ENCODE data around the gene TGFBR3.
"Not testable (repeated sequence)": the region's sequence is repeated elsewhere in the genome, so short reads cannot be mapped to it uniquely, and the experiment has no call there.

The TGFBR3 gene

GRCh38 chr1:91881280-91881679 lies 4.7 kb downstream of the TGFBR3 start:
- DNase-seq = no peak

- DNase-seq = no peak
Observed at GRCh38 chr1:91879733-91880132, 6.2 kb downstream of the TGFBR3 start.

- no peak for DNase-seq
Observed at GRCh38 chr1:91877574-91878208, 8.3 kb downstream of the TGFBR3 start.

GRCh38 chr1:91876781-91877573 lies 9.0 kb downstream of the TGFBR3 start:
- DNase-seq = no peak

- DNase-seq = no peak
Observed at GRCh38 chr1:91876040-91876470, 9.9 kb downstream of the TGFBR3 start.

GRCh38 chr1:91874167-91874566 lies 11.8 kb downstream of the TGFBR3 start:
- no peak for DNase-seq

- no peak for DNase-seq
Observed at GRCh38 chr1:91872559-91873081, 13.3 kb downstream of the TGFBR3 start.

GRCh38 chr1:91872000-91872399 lies 14.0 kb downstream of the TGFBR3 start:
- DNase-seq = no peak

GRCh38 chr1:91870322-91870721 lies 15.6 kb downstream of the TGFBR3 start:
- DNase-seq = no peak

- no peak for DNase-seq
Observed at GRCh38 chr1:91866425-91866824, 19.5 kb downstream of the TGFBR3 start.

GRCh38 chr1:91864017-91864700 lies 21.8 kb downstream of the TGFBR3 start:
- peak; percentile 13 for DNase-seq

GRCh38 chr1:91863498-91863897 lies 22.5 kb downstream of the TGFBR3 start:
- DNase-seq = no peak

- no peak for DNase-seq
Observed at GRCh38 chr1:91862120-91862519, 23.8 kb downstream of the TGFBR3 start.

- no peak for DNase-seq
Observed at GRCh38 chr1:91857557-91858239, 28.3 kb downstream of the TGFBR3 start.

- DNase-seq = no peak
Observed at GRCh38 chr1:91856996-91857395, 29.0 kb downstream of the TGFBR3 start.

GRCh38 chr1:91854852-91855534 lies 31.0 kb downstream of the TGFBR3 start:
- no peak for DNase-seq

GRCh38 chr1:91853397-91853796 lies 32.6 kb downstream of the TGFBR3 start:
- DNase-seq = no peak

- not testable (repeated sequence) for DNase-seq
Observed at GRCh38 chr1:91852011-91852410, 33.9 kb downstream of the TGFBR3 start.

GRCh38 chr1:91851130-91852010 lies 34.6 kb downstream of the TGFBR3 start:
- DNase-seq = no peak

- no peak for DNase-seq
Observed at GRCh38 chr1:91850708-91851107, 35.2 kb downstream of the TGFBR3 start.

- DNase-seq = no peak
Observed at GRCh38 chr1:91847851-91848250, 38.1 kb downstream of the TGFBR3 start.
